Transverse colon (tissue), 4 donors: ENCODE results near the gene GLIS1. TPM values are rescaled to one million over a fixed set of nuclear protein-coding genes. Genes with fewer than 3 reads are reported as not detected.

Experiments used
- DNase-seq: peaks from one replicate; pipeline ENCODE4 v3.0.0-alpha.2; 2019
- H3K27ac ChIP-seq, 4 donors: fragments of 200-600 bp; sonication (generic); 2 replicates each; pipeline ENCODE4 v1.5.1; 2016 to 2018; ENCODE audit warnings: inconsistent platforms in 4 of 4
- H3K27me3 ChIP-seq: fragments of 200-600 bp; sonication (generic); 2 replicates; pipeline ENCODE4 v1.5.1; 2017; ENCODE audit warnings: inconsistent platforms
- H3K36me3 ChIP-seq, 4 donors: fragments of 200-600 bp; sonication (generic); 2 replicates each; pipeline ENCODE4 v1.5.1; 2017 to 2019; ENCODE audit warnings: inconsistent platforms in 4 of 4
- H3K4me1 ChIP-seq, 4 donors: fragments of 200-600 bp; sonication (generic); 2 replicates each; pipeline ENCODE4 v1.5.1; 2017 to 2020; ENCODE audit warnings: inconsistent platforms in 4 of 4
- H3K4me3 ChIP-seq, 4 donors: fragments of 200-600 bp; sonication (generic); 1 replicate in 1 of 4; 2 replicates in 3 of 4; pipeline versions ENCODE4 v1.5.1 to v1.6.1; 2017 to 2019; ENCODE audit warnings: inconsistent platforms in 4 of 4
- H3K9me3 ChIP-seq, 2 donors: fragments of 200-600 bp; sonication (generic); 2 replicates each; pipeline ENCODE4 v1.5.1; 2017 to 2019; ENCODE audit warnings: inconsistent platforms in 2 of 2
- CTCF ChIP-seq, 5 experiments: fragments of 200-600 bp in 3 of 5; fragments of 450-650 bp in 2 of 5; sonication (generic) in 3 of 5; IDR thresholded peaks; 1 replicate in 2 of 5; 2 replicates in 3 of 5; pipeline ENCODE4 v1.5.1; 2016 to 2017; ENCODE audit warnings: antibody characterized with exemption in 5 of 5, inconsistent platforms in 3 of 5, mild to moderate bottlenecking in 2 of 5, moderate library complexity in 1 of 5
- EP300 ChIP-seq: sonication (generic); formaldehyde crosslinking; IDR thresholded peaks from one replicate; pipeline ENCODE4 v1.6.1; 2017; ENCODE audit warnings: antibody characterized with exemption, low read depth
- POLR2A ChIP-seq: fragments of 450-650 bp; IDR thresholded peaks from one replicate; pipeline ENCODE4 v1.6.1; 2016; ENCODE audit warnings: antibody characterized with exemption, mild to moderate bottlenecking, moderate library complexity
- POLR2AphosphoS5 ChIP-seq, 3 donors: sonication (generic); formaldehyde crosslinking; IDR thresholded peaks; one replicate each; pipeline ENCODE4 v1.6.1; 2016; ENCODE audit warnings: antibody characterized with exemption in 3 of 3
- WGBS, 2 donors: methylation state at CpG; one replicate each; pipeline ENCODE4 v1.1.5; 2018; ENCODE audit warnings: low coverage in 1 of 2; 5-methylcytosine and 5-hydroxymethylcytosine counted together
- in situ Hi-C, 4 donors: fragments of 200-750 bp; cut with MboI; loops; one replicate each; pipeline versions ENCODE4 v1.15.0 to v1.15.1; 2017; ENCODE audit warnings: low sequenced_read_pairs in 3 of 4, low pct_ligation_motif_present in 1 of 4, low pct_unique_long_range_greater_than_20kb in 1 of 4
- intact Hi-C: fragments of 100-400 bp; cut with DNase I; formaldehyde crosslinking; loops from one replicate; pipeline ENCODE4 v1.15.1; 2023; ENCODE audit warnings: low total_unique reads
- total RNA-seq, 4 donors: library from RNA; depleted of rRNA; stranded (reverse); fragments of >200 nt; gene quantifications; one replicate each; pipeline ENCODE4 v1.1.0, GENCODE V29; 2016

The GLIS1 gene
- total RNA-seq, 4 donors from 2014 or later: 0.16 to 0.75 (median 0.27) TPM; not detected in 1

- Histone ChIP-seq H3K4me1 (no peaks in the 10 kb centered on the region), H3K27me3 (no peaks in the 10 kb centered on the region), H3K27ac (no peak overlapping the region), H3K4me3 (no peak overlapping the region), H3K36me3 (no peaks in the 10 kb centered on the region), H3K9me3 (no peaks in the 10 kb centered on the region)
- 82% methylated on average over 6 of the region's 6 CpGs; no CpG with 5 or more reads in 1 of the 2 donors for WGBS, 2 donors
- intact Hi-C loops: no loop called here
- in situ Hi-C loops: no loop called here
- no peak for DNase-seq
- TF ChIP-seq POLR2AphosphoS5 (IDR thresholded peaks at IDR 0.05) (no peak), POLR2A (no peak), CTCF (IDR thresholded peaks at IDR 0.05) (no peak), EP300 (no peak)
Observed at GRCh38 chr1:53642607-53643006, 96.4 kb downstream of the GLIS1 start.

- Histone ChIP-seq H3K27ac (no peak overlapping the region), H3K4me1 (no peaks in the 10 kb centered on the region), H3K27me3 (no peaks in the 10 kb centered on the region), H3K4me3 (no peak overlapping the region), H3K9me3 (no peaks in the 10 kb centered on the region), H3K36me3 (no peaks in the 10 kb centered on the region)
- WGBS, 2 donors: 80 to 88% methylated on average over 1 to 7 of the region's 7 CpGs
- intact Hi-C loops (no loop called here), in situ Hi-C loops (no loop called here)
- no peak for DNase-seq
- TF ChIP-seq EP300 (no peak), POLR2A (no peak), POLR2AphosphoS5 (IDR thresholded peaks at IDR 0.05) (no peak), CTCF (IDR thresholded peaks at IDR 0.05) (no peak)
Observed at GRCh38 chr1:53642215-53642555, 96.8 kb downstream of the GLIS1 start.

- Histone ChIP-seq H3K27me3 (no peaks in the 10 kb centered on the region), H3K36me3 (no peaks in the 10 kb centered on the region), H3K27ac (no peak overlapping the region), H3K4me1 (no peaks in the 10 kb centered on the region), H3K4me3 (no peak overlapping the region), H3K9me3 (no peaks in the 10 kb centered on the region)
- DNase-seq: no peak
- in situ Hi-C loops (no loop called here), intact Hi-C loops (no loop called here)
- TF ChIP-seq POLR2AphosphoS5 (IDR thresholded peaks at IDR 0.05): no peak
- TF ChIP-seq POLR2A: no peak
- TF ChIP-seq EP300: no peak
- TF ChIP-seq CTCF (IDR thresholded peaks at IDR 0.05): no peak
- 82% methylated on average over 9 of the region's 9 CpGs; no CpG with 5 or more reads in 1 of the 2 donors for WGBS, 2 donors
Observed at GRCh38 chr1:53641481-53642214, 97.3 kb downstream of the GLIS1 start.

- Histone ChIP-seq H3K9me3 (no peaks in the 10 kb centered on the region), H3K27ac (no peak overlapping the region), H3K4me1 (no peaks in the 10 kb centered on the region), H3K27me3 (no peaks in the 10 kb centered on the region), H3K36me3 (no peaks in the 10 kb centered on the region), H3K4me3 (no peak overlapping the region)
- 60 to 79% methylated on average over 1 to 6 of the region's 6 CpGs for WGBS, 2 donors
- TF ChIP-seq EP300 (no peak), POLR2A (no peak), POLR2AphosphoS5 (IDR thresholded peaks at IDR 0.05) (no peak), CTCF (IDR thresholded peaks at IDR 0.05) (no peak)
- DNase-seq: no peak
- in situ Hi-C loops: no loop called here
- intact Hi-C loops: no loop called here
Observed at GRCh38 chr1:53640701-53641075, 98.3 kb downstream of the GLIS1 start.
